BE2C (cell line): ENCODE measurements around the gene PATE3.

Experiments
- DNase-seq: peaks from one replicate; pipeline ENCODE4 v3.0.0-alpha.2; 2020
- H3K27me3 ChIP-seq: fragments of 250-450 bp; sonication (Bioruptor Pico); 2 replicates; pipeline ENCODE4 v1.5.1; 2020; ENCODE audit warnings: mild to moderate bottlenecking
- H3K36me3 ChIP-seq: fragments of 250-450 bp; sonication (Bioruptor Pico); 2 replicates; pipeline ENCODE4 v1.5.1; 2020; ENCODE audit warnings: mild to moderate bottlenecking
- H3K4me1 ChIP-seq: fragments of 250-450 bp; sonication (Bioruptor Pico); 2 replicates; pipeline ENCODE4 v1.5.1; 2020
- H3K4me3 ChIP-seq: 2 replicates; pipeline ENCODE4 v1.5.1; 2011; ENCODE audit warnings: low read depth, low read length
- H3K9me3 ChIP-seq: fragments of 250-450 bp; sonication (Bioruptor Pico); 2 replicates; pipeline ENCODE4 v1.5.1; 2020
- TF ChIP-seq, protein P1 (sequence below): IDR thresholded peaks from 2 replicates; pipeline ENCODE4 v1.5.1; 2012; ENCODE audit warnings: mild to moderate bottlenecking, low read depth, low read length

Gene PATE3

DNA sequence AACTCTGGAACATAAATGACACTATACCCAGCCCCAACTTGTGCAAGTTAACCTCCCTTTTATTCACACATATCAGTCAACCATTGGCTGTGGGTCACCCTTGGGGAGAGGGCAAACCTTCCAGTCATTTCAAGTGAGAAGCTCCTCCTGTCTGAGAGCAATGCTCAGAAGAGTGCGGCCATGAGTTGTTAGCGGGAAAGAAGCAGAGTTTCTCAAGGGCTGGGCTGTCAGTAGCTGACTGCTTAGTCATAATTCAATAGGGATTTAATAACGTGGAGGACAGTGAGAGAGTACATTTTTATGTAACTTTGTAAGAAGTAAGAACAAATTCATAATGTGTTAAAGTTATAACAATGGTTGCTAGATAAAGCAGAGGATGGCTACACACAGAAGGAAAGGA lies 14.4 kb upstream of the PATE3 start:
- Histone ChIP-seq H3K27me3 (peaks cover 53% of the 10 kb centered on the region), H3K9me3 (no peaks in the 10 kb centered on the region; the same call in 1 of the 2 replicates), H3K4me1 (no peaks in the 10 kb centered on the region), H3K36me3 (no peaks in the 10 kb centered on the region), H3K4me3 (no peak overlapping the region)
- DNase-seq: no peak
- TF ChIP-seq, protein P1, sequence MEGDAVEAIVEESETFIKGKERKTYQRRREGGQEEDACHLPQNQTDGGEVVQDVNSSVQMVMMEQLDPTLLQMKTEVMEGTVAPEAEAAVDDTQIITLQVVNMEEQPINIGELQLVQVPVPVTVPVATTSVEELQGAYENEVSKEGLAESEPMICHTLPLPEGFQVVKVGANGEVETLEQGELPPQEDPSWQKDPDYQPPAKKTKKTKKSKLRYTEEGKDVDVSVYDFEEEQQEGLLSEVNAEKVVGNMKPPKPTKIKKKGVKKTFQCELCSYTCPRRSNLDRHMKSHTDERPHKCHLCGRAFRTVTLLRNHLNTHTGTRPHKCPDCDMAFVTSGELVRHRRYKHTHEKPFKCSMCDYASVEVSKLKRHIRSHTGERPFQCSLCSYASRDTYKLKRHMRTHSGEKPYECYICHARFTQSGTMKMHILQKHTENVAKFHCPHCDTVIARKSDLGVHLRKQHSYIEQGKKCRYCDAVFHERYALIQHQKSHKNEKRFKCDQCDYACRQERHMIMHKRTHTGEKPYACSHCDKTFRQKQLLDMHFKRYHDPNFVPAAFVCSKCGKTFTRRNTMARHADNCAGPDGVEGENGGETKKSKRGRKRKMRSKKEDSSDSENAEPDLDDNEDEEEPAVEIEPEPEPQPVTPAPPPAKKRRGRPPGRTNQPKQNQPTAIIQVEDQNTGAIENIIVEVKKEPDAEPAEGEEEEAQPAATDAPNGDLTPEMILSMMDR: no peak

DNA sequence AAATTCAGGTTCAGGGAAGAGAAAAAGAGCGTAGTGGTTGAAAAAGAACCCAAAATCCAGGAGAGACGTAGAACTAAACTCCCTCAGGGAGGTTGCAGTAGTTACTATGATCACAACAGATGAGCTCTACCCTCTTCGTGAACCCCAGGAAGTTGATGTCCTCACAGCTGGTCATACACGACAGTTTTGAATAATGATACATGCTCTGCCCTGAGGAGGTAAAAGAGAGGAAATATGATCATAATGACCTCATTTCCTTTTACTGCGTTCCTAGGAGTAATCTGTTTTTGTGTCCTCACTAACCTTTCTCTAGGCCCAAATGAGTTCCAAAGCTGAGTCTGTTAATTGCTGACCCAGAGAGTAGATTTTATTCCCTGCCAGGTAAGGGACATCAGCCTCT lies 10.6 kb upstream of the PATE3 start:
- no peaks in the 10 kb centered on the region for H3K36me3 ChIP-seq
- TF ChIP-seq, protein P1: no peak
- H3K4me1 ChIP-seq: no peaks in the 10 kb centered on the region
- H3K4me3 ChIP-seq: no peak overlapping the region
- H3K9me3 ChIP-seq: no peaks in the 10 kb centered on the region; the same call in 1 of the 2 replicates
- peaks cover 21% of the 10 kb centered on the region for H3K27me3 ChIP-seq
- DNase-seq: no peak

DNA sequence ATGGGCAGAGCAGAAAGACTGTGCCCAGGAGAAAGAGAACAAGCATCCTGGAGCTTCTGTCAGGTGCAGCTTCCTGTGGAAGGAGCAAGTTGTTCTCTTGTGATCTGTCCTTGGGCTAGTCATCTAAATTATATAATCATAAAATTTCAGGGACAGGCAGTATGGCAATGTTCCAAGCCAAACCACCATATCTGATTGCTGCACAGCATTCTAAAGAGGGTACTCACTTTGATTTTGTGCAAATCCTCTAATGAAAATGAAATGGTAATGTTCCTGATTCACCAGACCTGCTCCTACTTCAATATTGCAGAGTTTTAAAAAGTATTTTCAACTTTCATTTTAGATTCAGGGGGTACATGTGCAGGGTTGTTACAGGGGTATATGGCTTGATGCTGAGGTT lies 9.2 kb upstream of the PATE3 start, which contains the start of gene PATE2:
PATE2 (minus strand) TSS at position 101 of the 400 bp plus-strand sequence; CDS start at position 46, 55 bp downstream.
- Histone ChIP-seq H3K4me3 (no peak within 1 kb of the TSS), H3K4me1 (no peaks in the 10 kb centered on the region), H3K36me3 (no peaks in the 10 kb centered on the region), H3K27me3 (peaks cover 10% of the 10 kb centered on the region), H3K9me3 (no peaks in the 10 kb centered on the region)
- TF ChIP-seq, protein P1: no peak
- no peak for DNase-seq

DNA sequence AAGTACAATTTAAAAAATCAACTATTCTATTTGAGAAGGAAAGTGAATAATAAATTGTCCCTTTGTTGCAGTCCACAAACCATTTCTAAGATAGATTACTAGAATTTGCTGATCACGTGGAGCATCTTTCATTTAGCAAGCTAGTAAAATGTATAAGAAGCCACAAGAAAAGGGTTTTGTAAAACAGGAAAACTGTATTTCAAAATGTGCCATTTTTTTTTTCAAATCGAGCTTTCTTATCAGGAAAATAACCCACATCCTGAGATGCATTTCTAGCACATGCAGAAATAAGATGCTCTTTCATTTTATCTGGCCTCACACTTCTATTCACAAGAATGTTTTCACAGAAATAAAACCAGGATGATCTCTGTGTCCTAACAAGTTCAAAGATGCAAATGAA lies 3.2 kb upstream of the PATE3 start:
- TF ChIP-seq, protein P1: no peak
- Histone ChIP-seq H3K27me3 (no peaks in the 10 kb centered on the region), H3K4me3 (no peak overlapping the region), H3K9me3 (no peaks in the 10 kb centered on the region), H3K36me3 (no peaks in the 10 kb centered on the region), H3K4me1 (no peaks in the 10 kb centered on the region)
- no peak for DNase-seq

DNA sequence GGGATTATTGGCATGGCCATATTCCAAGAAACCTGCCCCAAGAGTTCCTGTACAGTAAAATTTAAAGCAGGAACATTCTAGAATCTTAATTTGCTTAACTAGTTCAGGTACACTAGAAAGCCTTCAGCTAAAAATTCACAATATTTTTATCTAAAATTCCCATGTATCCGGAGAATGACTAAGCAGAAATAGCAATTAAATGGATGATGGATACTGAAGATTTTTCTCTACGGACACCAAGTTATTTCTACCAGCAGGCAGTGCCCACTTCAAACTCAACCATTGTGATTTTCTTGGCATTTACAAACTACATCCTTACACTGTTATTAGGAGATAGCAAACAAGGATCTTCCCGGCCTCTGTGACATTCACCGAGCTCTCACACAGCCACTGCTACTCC lies 2.9 kb downstream of the PATE3 start:
- Histone ChIP-seq H3K4me1 (no peaks in the 10 kb centered on the region), H3K4me3 (no peak overlapping the region), H3K36me3 (no peaks in the 10 kb centered on the region), H3K9me3 (no peaks in the 10 kb centered on the region), H3K27me3 (no peaks in the 10 kb centered on the region)
- TF ChIP-seq, protein P1: no peak
- DNase-seq: no peak

DNA sequence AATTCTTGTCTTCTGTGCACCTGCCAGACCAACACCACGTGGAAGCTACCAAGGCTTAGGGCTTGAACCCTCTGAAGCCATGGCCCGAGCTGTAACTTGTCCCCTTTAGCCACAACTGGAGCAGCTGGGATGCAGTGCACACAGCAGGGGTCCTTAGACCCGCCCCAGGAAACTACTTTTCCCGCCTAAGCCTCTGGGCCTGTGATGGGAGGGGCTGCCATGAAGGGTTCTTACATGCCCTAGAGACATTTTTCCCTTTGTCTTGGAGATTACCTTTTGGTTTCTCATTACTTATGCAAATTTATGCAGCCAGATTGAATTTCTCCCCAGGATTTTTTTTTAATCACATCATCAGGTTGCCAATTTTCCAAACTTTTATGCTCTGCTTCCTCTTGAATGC lies 9.7 kb downstream of the PATE3 start:
- TF ChIP-seq, protein P1: no peak
- no peak overlapping the region for H3K4me3 ChIP-seq
- no peaks in the 10 kb centered on the region for H3K27me3 ChIP-seq
- DNase-seq: no peak
- H3K9me3 ChIP-seq: no peaks in the 10 kb centered on the region
- no peaks in the 10 kb centered on the region for H3K4me1 ChIP-seq
- H3K36me3 ChIP-seq: no peaks in the 10 kb centered on the region
